ENCODE data around the gene ZMYND10.
"Not testable (repeated sequence)": the region's sequence is repeated elsewhere in the genome, so short reads cannot be mapped to it uniquely, and the experiment has no call there.

ZMYND10 gene

DNA sequence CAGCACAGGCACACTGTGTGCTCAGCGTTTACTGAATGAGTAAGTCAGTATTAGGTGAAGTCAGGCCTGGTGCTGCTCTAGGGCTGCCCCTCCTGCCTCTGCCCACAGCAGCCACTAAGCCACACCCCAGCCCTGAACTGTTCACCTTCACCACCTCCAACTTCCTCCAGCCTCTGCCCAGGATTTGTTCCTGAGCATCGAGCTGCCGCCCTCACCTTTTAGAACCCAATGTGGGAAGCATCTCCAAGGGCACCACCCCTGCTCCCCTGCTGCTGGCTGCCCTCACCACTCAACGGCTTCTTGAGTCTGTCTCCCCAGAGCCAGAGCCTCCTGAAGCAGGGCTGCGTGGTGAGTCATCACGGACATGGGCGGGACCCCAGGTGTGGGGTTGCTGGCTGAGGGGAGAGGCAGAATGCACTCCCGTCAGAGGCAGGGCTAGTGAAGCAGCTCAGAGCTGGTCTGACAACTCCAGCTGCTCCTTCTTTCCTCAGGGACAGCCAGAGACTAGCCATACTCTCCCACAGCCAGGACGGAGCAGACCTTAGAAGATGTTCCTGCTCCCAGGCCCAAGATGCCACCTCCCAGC lies 28.8 kb downstream of the ZMYND10 start:
- no peaks in the 10 kb centered on the region for H3F3A ChIP-seq (ENCODE audit: control insufficient read depth, insufficient read depth)
- peaks cover 17% of the 10 kb centered on the region for H3K4me1 ChIP-seq (ENCODE audit: control insufficient read depth, low read length)
- peaks cover 10% of the 10 kb centered on the region for H3K36me3 ChIP-seq (ENCODE audit: control insufficient read depth, low read length)
- no peak overlapping the region for H3K4me3 ChIP-seq (ENCODE audit: low read length)
- TF ChIP-seq, protein P1, sequence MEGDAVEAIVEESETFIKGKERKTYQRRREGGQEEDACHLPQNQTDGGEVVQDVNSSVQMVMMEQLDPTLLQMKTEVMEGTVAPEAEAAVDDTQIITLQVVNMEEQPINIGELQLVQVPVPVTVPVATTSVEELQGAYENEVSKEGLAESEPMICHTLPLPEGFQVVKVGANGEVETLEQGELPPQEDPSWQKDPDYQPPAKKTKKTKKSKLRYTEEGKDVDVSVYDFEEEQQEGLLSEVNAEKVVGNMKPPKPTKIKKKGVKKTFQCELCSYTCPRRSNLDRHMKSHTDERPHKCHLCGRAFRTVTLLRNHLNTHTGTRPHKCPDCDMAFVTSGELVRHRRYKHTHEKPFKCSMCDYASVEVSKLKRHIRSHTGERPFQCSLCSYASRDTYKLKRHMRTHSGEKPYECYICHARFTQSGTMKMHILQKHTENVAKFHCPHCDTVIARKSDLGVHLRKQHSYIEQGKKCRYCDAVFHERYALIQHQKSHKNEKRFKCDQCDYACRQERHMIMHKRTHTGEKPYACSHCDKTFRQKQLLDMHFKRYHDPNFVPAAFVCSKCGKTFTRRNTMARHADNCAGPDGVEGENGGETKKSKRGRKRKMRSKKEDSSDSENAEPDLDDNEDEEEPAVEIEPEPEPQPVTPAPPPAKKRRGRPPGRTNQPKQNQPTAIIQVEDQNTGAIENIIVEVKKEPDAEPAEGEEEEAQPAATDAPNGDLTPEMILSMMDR (IDR thresholded peaks at IDR 0.05; ENCODE audit: low read depth, low read length, poor library complexity, severe bottlenecking): no peak
- TF ChIP-seq EZH2phosphoT487 (IDR thresholded peaks at IDR 0.05; ENCODE audit: borderline replicate concordance, low read length): no peak
- no peak overlapping the region for H3K27ac ChIP-seq (ENCODE audit: low read depth, low read length)
- no peak overlapping the region for H3K4me2 ChIP-seq (ENCODE audit: low read length)
- peaks cover 3% of the 10 kb centered on the region; the same call in 1 of the 2 replicates for H3K79me2 ChIP-seq (ENCODE audit: control insufficient read depth, low read length)
- H3K9me3 ChIP-seq (ENCODE audit: control insufficient read depth, insufficient read depth, low read length): no peaks in the 10 kb centered on the region
- H4K20me1 ChIP-seq (ENCODE audit: control insufficient read depth, insufficient read depth, low read depth, low read length): no peaks in the 10 kb centered on the region
- H3K27me3 ChIP-seq (ENCODE audit: control insufficient read depth, low read length): no peaks in the 10 kb centered on the region
- no peaks in the 10 kb centered on the region for H3K9me2 ChIP-seq (replicated peaks; ENCODE audit: control insufficient read depth, low read length)

DNA sequence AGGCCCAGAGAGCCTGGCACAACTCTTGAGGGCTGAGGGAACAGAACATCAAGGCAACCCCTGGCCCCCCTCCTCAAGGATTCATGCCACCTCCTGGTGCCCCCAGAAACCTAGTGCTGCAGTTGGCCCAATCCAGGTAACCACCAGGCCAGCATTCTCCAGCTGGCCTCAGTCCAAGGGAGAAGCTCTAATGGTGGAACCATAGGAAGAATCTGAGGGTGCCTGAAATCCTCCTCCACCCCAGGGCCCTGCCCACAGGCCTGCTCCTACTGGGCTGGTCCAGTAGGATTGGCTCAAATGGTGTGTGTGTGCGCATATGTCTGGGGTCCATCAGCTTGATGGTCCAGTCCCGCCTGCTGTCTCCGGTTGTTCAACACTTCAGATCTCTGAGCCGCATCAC lies 30.7 kb downstream of the ZMYND10 start:
- H3K9me2 ChIP-seq (replicated peaks; ENCODE audit: control insufficient read depth, low read length): no peaks in the 10 kb centered on the region
- peaks cover 6% of the 10 kb centered on the region; the same call in 1 of the 2 replicates for H3K4me1 ChIP-seq (ENCODE audit: control insufficient read depth, low read length)
- peaks cover 10% of the 10 kb centered on the region for H3K36me3 ChIP-seq (ENCODE audit: control insufficient read depth, low read length)
- no peaks in the 10 kb centered on the region for H4K20me1 ChIP-seq (ENCODE audit: control insufficient read depth, insufficient read depth, low read depth, low read length)
- no peaks in the 10 kb centered on the region for H3K27me3 ChIP-seq (ENCODE audit: control insufficient read depth, low read length)
- H3F3A ChIP-seq (ENCODE audit: control insufficient read depth, insufficient read depth): no peaks in the 10 kb centered on the region; the same call in 1 of the 2 replicates
- no peak overlapping the region for H3K4me2 ChIP-seq (ENCODE audit: low read length)
- no peaks in the 10 kb centered on the region for H3K9me3 ChIP-seq (ENCODE audit: control insufficient read depth, insufficient read depth, low read length)
- H3K27ac ChIP-seq (ENCODE audit: low read depth, low read length): no peak overlapping the region
- TF ChIP-seq EZH2phosphoT487 (IDR thresholded peaks at IDR 0.05; ENCODE audit: borderline replicate concordance, low read length): no peak
- TF ChIP-seq, protein P1 (IDR thresholded peaks at IDR 0.05; ENCODE audit: low read depth, low read length, poor library complexity, severe bottlenecking): no peak
- no peaks in the 10 kb centered on the region for H3K79me2 ChIP-seq (ENCODE audit: control insufficient read depth, low read length)
- H3K4me3 ChIP-seq (ENCODE audit: low read length): no peak overlapping the region

DNA sequence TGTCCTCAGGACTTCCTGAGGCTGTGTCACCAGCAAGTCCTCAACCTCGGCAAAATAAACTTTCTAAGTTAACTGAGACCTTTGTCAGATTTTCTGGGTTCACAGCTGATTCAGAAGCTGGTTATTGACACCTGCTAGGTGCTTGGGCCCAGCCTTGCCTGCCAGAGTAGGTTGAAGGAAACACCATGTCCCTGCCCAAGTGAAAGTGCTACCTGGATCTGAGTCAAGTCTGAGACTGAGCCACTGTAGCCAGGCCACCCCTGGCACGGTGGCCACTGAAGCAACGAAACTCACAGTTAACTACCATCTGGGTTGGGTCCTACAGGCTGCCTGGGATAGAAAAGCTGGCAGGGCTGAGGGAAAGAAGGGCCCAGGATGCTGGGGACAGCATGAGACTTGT lies 31.2 kb downstream of the ZMYND10 start:
- Histone ChIP-seq H3K27ac (ENCODE audit: low read depth, low read length) (no peak overlapping the region), H3K27me3 (ENCODE audit: control insufficient read depth, low read length) (no peaks in the 10 kb centered on the region), H3K36me3 (ENCODE audit: control insufficient read depth, low read length) (peaks cover 8% of the 10 kb centered on the region), H3F3A (ENCODE audit: control insufficient read depth, insufficient read depth) (no peaks in the 10 kb centered on the region; the same call in 1 of the 2 replicates), H3K79me2 (ENCODE audit: control insufficient read depth, low read length) (no peaks in the 10 kb centered on the region), H3K4me1 (ENCODE audit: control insufficient read depth, low read length) (peaks cover 6% of the 10 kb centered on the region; the same call in 1 of the 2 replicates), H3K9me3 (ENCODE audit: control insufficient read depth, insufficient read depth, low read length) (no peaks in the 10 kb centered on the region), H3K9me2 (replicated peaks; ENCODE audit: control insufficient read depth, low read length) (no peaks in the 10 kb centered on the region), H4K20me1 (ENCODE audit: control insufficient read depth, insufficient read depth, low read depth, low read length) (no peaks in the 10 kb centered on the region), H3K4me2 (ENCODE audit: low read length) (no peak overlapping the region), H3K4me3 (ENCODE audit: low read length) (no peak overlapping the region)
- TF ChIP-seq EZH2phosphoT487 (IDR thresholded peaks at IDR 0.05; ENCODE audit: borderline replicate concordance, low read length): no peak
- TF ChIP-seq, protein P1 (IDR thresholded peaks at IDR 0.05; ENCODE audit: low read depth, low read length, poor library complexity, severe bottlenecking): no peak

DNA sequence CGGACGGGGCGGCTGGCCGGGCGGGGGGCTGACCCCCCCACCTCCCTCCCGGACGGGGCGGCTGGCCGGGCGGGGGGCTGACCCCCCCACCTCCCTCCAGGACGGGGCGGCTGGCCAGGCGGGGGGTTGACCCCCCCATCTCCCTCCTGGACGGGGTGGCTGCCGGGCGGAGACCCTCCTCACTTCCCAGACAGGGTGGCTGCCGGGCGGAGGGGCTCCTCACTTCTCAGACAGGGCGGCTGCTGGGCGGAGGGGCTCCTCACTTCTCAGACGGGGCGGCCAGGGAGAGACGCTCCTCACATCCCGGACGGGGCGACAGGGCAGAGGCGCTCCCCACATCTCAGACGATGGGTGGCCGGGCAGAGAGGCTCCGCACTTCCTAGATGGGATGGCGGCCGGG lies 33.5 kb downstream of the ZMYND10 start:
- H3K9me2 ChIP-seq (replicated peaks; ENCODE audit: control insufficient read depth, low read length): not testable (repeated sequence)

More for the DNA sequence above, 33.5 kb downstream of the ZMYND10 start:
- H3K79me2 ChIP-seq (ENCODE audit: control insufficient read depth, low read length); H3K4me2 ChIP-seq (ENCODE audit: low read length); H3K27ac ChIP-seq (ENCODE audit: low read depth, low read length); H3K27me3 ChIP-seq (ENCODE audit: control insufficient read depth, low read length); H3K4me3 ChIP-seq (ENCODE audit: low read length); H4K20me1 ChIP-seq (ENCODE audit: control insufficient read depth, insufficient read depth, low read depth, low read length); H3K9me3 ChIP-seq (ENCODE audit: control insufficient read depth, insufficient read depth, low read length); H3K36me3 ChIP-seq (ENCODE audit: control insufficient read depth, low read length); H3F3A ChIP-seq (ENCODE audit: control insufficient read depth, insufficient read depth); H3K4me1 ChIP-seq (ENCODE audit: control insufficient read depth, low read length): not testable (repeated sequence)
